Aorta (tissue), 5 donors: ENCODE data around the gene S1PR1. TPM values are rescaled to one million over a fixed set of nuclear protein-coding genes. Genes with fewer than 3 reads are reported as not detected.

Source experiments
- ATAC-seq: fragments of 200-7000 bp; cut with Tn5 transposase; one replicate; pipeline ENCODE4 v1.9.1; 2022; ENCODE audit warnings: moderate library complexity; ENCODE audit not compliant: low FRiP score
- DNase-seq, 2 donors: peaks; one replicate each; pipeline ENCODE4 v3.0.0-alpha.2; 2020
- H3K27ac ChIP-seq, 2 donors: one replicate each; pipeline ENCODE4 v1.5.1; 2013; ENCODE audit warnings: low read length in 2 of 2, mild to moderate bottlenecking in 2 of 2, moderate library complexity in 2 of 2, control low read depth in 1 of 2, inconsistent platforms in 1 of 2, low read depth in 1 of 2
- H3K27me3 ChIP-seq, 2 donors: one replicate each; pipeline ENCODE4 v1.6.1; 2013; ENCODE audit warnings: control low read depth in 1 of 2, low read length in 1 of 2, mild to moderate bottlenecking in 1 of 2, moderate library complexity in 1 of 2; ENCODE audit not compliant: insufficient read depth in 2 of 2, control insufficient read depth in 1 of 2
- H3K36me3 ChIP-seq, 2 donors: one replicate each; pipeline ENCODE4 v1.6.1; 2013; ENCODE audit warnings: control low read depth in 1 of 2, low read length in 1 of 2, mild to moderate bottlenecking in 1 of 2; ENCODE audit not compliant: insufficient read depth in 2 of 2, control insufficient read depth in 1 of 2
- H3K4me1 ChIP-seq, 2 donors: one replicate each; pipeline ENCODE4 v1.6.1; 2013; ENCODE audit warnings: low read length in 2 of 2, control low read depth in 1 of 2, mild to moderate bottlenecking in 1 of 2, moderate library complexity in 1 of 2; ENCODE audit not compliant: insufficient read depth in 2 of 2, control insufficient read depth in 1 of 2
- H3K4me3 ChIP-seq, 2 donors: one replicate each; pipeline ENCODE4 v1.5.1; 2013; ENCODE audit warnings: low read length in 2 of 2, control low read depth in 1 of 2, mild to moderate bottlenecking in 1 of 2
- H3K9me3 ChIP-seq: one replicate; pipeline ENCODE4 v1.6.1; 2013; ENCODE audit warnings: mild to moderate bottlenecking, low read length; ENCODE audit not compliant: control insufficient read depth
- WGBS, 2 donors: extraction: QIAGEN DNeasy Blood & Tissue Kit; methylation state at CpG; one replicate each; pipeline ENCODE4 v1.1.7; 2013; 5-methylcytosine and 5-hydroxymethylcytosine counted together
- intact Hi-C, 2 donors: fragments of 100-400 bp; cut with DNase I; formaldehyde crosslinking; loops; one replicate each; pipeline versions ENCODE4 v1.14.2 to v1.15.0; 2022
- polyA plus RNA-seq, 2 donors: library from polyadenylated mRNA; stranded (reverse); fragments of 200-250 nt; gene quantifications; one replicate each; pipeline ENCODE4 v1.2.3, GENCODE V29; 2013
- total RNA-seq, 2 donors: library from RNA; stranded (reverse); fragmentation: NEBNext Ultra II Directional; extraction: Animal tissue kit (Norgen Biotek cat#: 25700); gene quantifications; one replicate each; pipeline ENCODE4 v1.2.1, GENCODE V29; 2021
- donor health status: healthy with polysubstance abuse.
- donor health status: Bipolar disorder and iron deficiency.
- donor health status: DM: no; HTN: no; CAD: no.
- donor health status: DM: no; HTN: no; CAD: no.
- donor health status: DM: yes; HTN: yes; CAD: no.

The S1PR1 gene
- total and polyA plus RNA-seq, 4 donors, result 3.1 to 71.0 (median 30.2) TPM

GRCh38 chr1:101261623-101262022 is 24.8 kb downstream of the S1PR1 start:
- ATAC-seq, result no peak
- DNase-seq, result no peak
- WGBS, 2 donors, result 84% methylated on average over 4 of the region's 4 CpGs
- H3K27ac ChIP-seq, result no peak overlapping the region
- intact Hi-C loops, result no loop called here
- no peaks in the 10 kb centered on the region for H3K36me3 ChIP-seq
- H3K27me3 ChIP-seq, result no peaks in the 10 kb centered on the region
- peaks cover 0 to 3% of the 10 kb centered on the region in 2 donors for H3K4me1 ChIP-seq
- H3K4me3 ChIP-seq, result no peak overlapping the region
- H3K9me3 ChIP-seq, result no peaks in the 10 kb centered on the region

GRCh38 chr1:101262060-101262459 is 25.2 kb downstream of the S1PR1 start:
- DNase-seq (no peak), ATAC-seq (no peak)
- H3K36me3 ChIP-seq, result no peaks in the 10 kb centered on the region
- no peaks in the 10 kb centered on the region for H3K9me3 ChIP-seq
- intact Hi-C loops, result no loop called here
- no peak overlapping the region for H3K27ac ChIP-seq
- H3K27me3 ChIP-seq, result no peaks in the 10 kb centered on the region
- H3K4me1 ChIP-seq, result peaks cover 0 to 3% of the 10 kb centered on the region in 2 donors
- 94 to 95% methylated on average over 4 of the region's 4 CpGs for WGBS, 2 donors
- no peak overlapping the region for H3K4me3 ChIP-seq

- 18 to 19% methylated on average over 6 of the region's 6 CpGs for WGBS, 2 donors
- no peak for DNase-seq
- intact Hi-C loops, result no loop called here
- Histone ChIP-seq H3K27me3 (no peaks in the 10 kb centered on the region), H3K9me3 (no peaks in the 10 kb centered on the region), H3K4me1 (peaks cover 0 to 3% of the 10 kb centered on the region in 2 donors), H3K27ac (no peak overlapping the region), H3K36me3 (no peaks in the 10 kb centered on the region), H3K4me3 (no peak overlapping the region)
- ATAC-seq, result no peak
Measured at GRCh38 chr1:101262630-101263348, 26.0 kb downstream of the S1PR1 start.

- intact Hi-C loops, result no loop called here
- Histone ChIP-seq H3K9me3 (no peaks in the 10 kb centered on the region), H3K4me3 (no peak overlapping the region), H3K36me3 (no peaks in the 10 kb centered on the region), H3K4me1 (peaks cover 0 to 3% of the 10 kb centered on the region in 2 donors), H3K27ac (no peak overlapping the region), H3K27me3 (no peaks in the 10 kb centered on the region)
- DNase-seq, result no peak
- 82 to 83% methylated on average over 2 of the region's 2 CpGs for WGBS, 2 donors
- peak; percentile 51 for ATAC-seq
Measured at GRCh38 chr1:101264697-101265096, 27.9 kb downstream of the S1PR1 start.

- 79 to 83% methylated on average over 2 of the region's 2 CpGs for WGBS, 2 donors
Measured at GRCh38 chr1:101265684-101266083, 28.9 kb downstream of the S1PR1 start.

GRCh38 chr1:101267082-101267481 is 30.3 kb downstream of the S1PR1 start:
- Histone ChIP-seq H3K4me1 (peaks cover 0 to 3% of the 10 kb centered on the region in 2 donors), H3K9me3 (no peaks in the 10 kb centered on the region), H3K27ac (no peak overlapping the region), H3K4me3 (no peak overlapping the region), H3K27me3 (no peaks in the 10 kb centered on the region), H3K36me3 (no peaks in the 10 kb centered on the region)
- DNase-seq, result no peak
- no peak for ATAC-seq
- 86 to 88% methylated on average over 2 of the region's 2 CpGs for WGBS, 2 donors
- intact Hi-C loops, result no loop called here

More at GRCh38 chr1:101265684-101266083, 28.9 kb downstream of the S1PR1 start:
- Histone ChIP-seq H3K9me3 (no peaks in the 10 kb centered on the region), H3K4me1 (peaks cover 0 to 3% of the 10 kb centered on the region in 2 donors), H3K27ac (no peak overlapping the region), H3K27me3 (no peaks in the 10 kb centered on the region), H3K36me3 (no peaks in the 10 kb centered on the region), H3K4me3 (no peak overlapping the region)
- no peak for ATAC-seq
- no peak for DNase-seq
- intact Hi-C loops, result no loop called here

- intact Hi-C loops, result no loop called here
- no peaks in the 10 kb centered on the region for H3K9me3 ChIP-seq
- ATAC-seq (no peak), DNase-seq (no peak)
- no peak overlapping the region for H3K4me3 ChIP-seq
- no peak overlapping the region for H3K27ac ChIP-seq
- WGBS, 2 donors, result 86 to 92% methylated on average over 2 of the region's 2 CpGs
- peaks cover 0 to 3% of the 10 kb centered on the region in 2 donors for H3K4me1 ChIP-seq
- H3K27me3 ChIP-seq, result no peaks in the 10 kb centered on the region
- no peaks in the 10 kb centered on the region for H3K36me3 ChIP-seq
Measured at GRCh38 chr1:101268893-101269292, 32.1 kb downstream of the S1PR1 start.

GRCh38 chr1:101275672-101276071 is 38.9 kb downstream of the S1PR1 start:
- H3K4me1 ChIP-seq, result no peaks in the 10 kb centered on the region
- H3K27ac ChIP-seq, result no peak overlapping the region
- no peak for DNase-seq
- H3K4me3 ChIP-seq, result no peak overlapping the region
- intact Hi-C loops, result no loop called here
- H3K27me3 ChIP-seq, result no peaks in the 10 kb centered on the region
- no peak for ATAC-seq
- no peaks in the 10 kb centered on the region for H3K9me3 ChIP-seq
- WGBS, 2 donors, result 68 to 70% methylated on average over 5 of the region's 5 CpGs
- H3K36me3 ChIP-seq, result no peaks in the 10 kb centered on the region

- intact Hi-C loops, result no loop called here
- H3K4me3 ChIP-seq, result no peak overlapping the region
- no peaks in the 10 kb centered on the region for H3K27me3 ChIP-seq
- WGBS, 2 donors, result 51 to 56% methylated on average over 6 of the region's 6 CpGs
- no peak for ATAC-seq
- no peak for DNase-seq
- no peaks in the 10 kb centered on the region for H3K9me3 ChIP-seq
- H3K36me3 ChIP-seq, result no peaks in the 10 kb centered on the region
- no peak overlapping the region for H3K27ac ChIP-seq
- no peaks in the 10 kb centered on the region for H3K4me1 ChIP-seq
Measured at GRCh38 chr1:101276818-101277217, 40.0 kb downstream of the S1PR1 start.
